Type B pancreatic cell (in vitro differentiated cells): ENCODE results near the gene SIDT1. TPM values are rescaled to one million over a fixed set of nuclear protein-coding genes. Genes with fewer than 3 reads are reported as not detected.

Experiments
- DNase-seq: peaks from one replicate; pipeline ENCODE4 v3.0.0; 2021; ENCODE audit warnings: mixed read lengths; ENCODE audit not compliant: unreplicated experiment; ENCODE audit errors: extremely low spot score
- H3K27ac Mint-ChIP-seq: 2 replicates; pipeline ENCODE4 v1.8.0; 2021; ENCODE audit warnings: mild to moderate bottlenecking, mixed read lengths
- H3K27me3 Mint-ChIP-seq: 2 replicates; pipeline ENCODE4 v1.8.0; 2021; ENCODE audit warnings: mixed read lengths
- H3K36me3 Mint-ChIP-seq: 2 replicates; pipeline ENCODE4 v1.8.0; 2021; ENCODE audit warnings: mixed read lengths
- H3K4me1 Mint-ChIP-seq: one replicate; pipeline ENCODE4 v1.8.0; 2021; ENCODE audit warnings: mixed read lengths; ENCODE audit not compliant: unreplicated experiment
- H3K4me3 Mint-ChIP-seq: 2 replicates; pipeline ENCODE4 v1.8.0; 2021; ENCODE audit warnings: mild to moderate bottlenecking, mixed read lengths
- H3K9me3 Mint-ChIP-seq: 2 replicates; pipeline ENCODE4 v1.8.0; 2021; ENCODE audit warnings: mixed read lengths
- total RNA-seq: library from RNA; stranded (reverse); gene quantifications from 2 replicates; pipeline ENCODE4 v1.2.1, GENCODE V29; 2021; ENCODE audit warnings: low replicate concordance
- TF ChIP-seq, protein P1 (sequence below): fragments of 200-600 bp; sonication (generic); conservative IDR thresholded peaks from 2 replicates; pipeline ENCODE4 v1.5.0; 2021; ENCODE audit warnings: antibody characterized with exemption, mild to moderate bottlenecking

The SIDT1 gene
- total RNA-seq, 1 donor from 2014 or later = 0.97 TPM

DNA sequence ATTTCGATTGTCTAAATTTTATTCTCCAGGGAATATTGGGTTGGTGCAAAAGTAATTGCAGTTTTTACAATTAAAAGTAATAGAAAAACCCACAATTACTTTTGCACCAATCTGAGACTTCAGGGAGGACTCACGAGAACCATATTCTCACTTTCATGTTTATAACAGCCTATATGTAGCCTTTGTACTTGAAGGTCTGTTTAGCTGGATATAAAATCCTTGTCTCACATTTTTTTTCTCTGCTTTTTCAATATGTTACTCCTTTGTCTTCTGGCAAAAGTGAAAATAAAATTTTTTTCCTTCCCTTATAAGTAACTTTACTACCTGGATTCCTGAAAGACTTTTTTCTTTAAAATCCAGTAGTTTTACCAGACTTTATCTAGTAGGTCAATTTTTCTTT is 9.2 kb downstream of the SIDT1 start:
- no peaks in the 10 kb centered on the region for H3K4me1 Mint-ChIP-seq
- no peaks in the 10 kb centered on the region for H3K9me3 Mint-ChIP-seq
- no peak overlapping the region for H3K27ac Mint-ChIP-seq

DNA sequence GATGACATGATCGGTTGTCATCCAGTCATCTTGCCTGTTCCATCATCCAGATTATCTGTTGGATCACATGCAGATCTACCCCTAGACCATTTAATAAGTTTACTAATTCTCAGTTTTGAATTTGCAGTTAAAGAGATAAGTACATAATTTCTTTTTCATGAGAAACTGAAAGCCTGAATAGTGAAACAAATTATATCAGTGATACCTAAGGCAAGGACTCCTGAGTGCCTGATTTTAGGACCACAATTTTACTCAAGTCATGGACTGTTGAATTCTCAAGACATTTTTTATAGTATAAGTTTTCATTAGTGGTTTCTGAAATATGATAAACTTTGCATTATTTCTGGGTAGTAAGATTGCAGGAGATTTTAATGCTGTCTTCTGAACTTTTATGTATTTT is 13.2 kb downstream of the SIDT1 start:
- Mint-ChIP-seq H3K27me3 (peaks cover 10% of the 10 kb centered on the region), H3K4me3 (no peak overlapping the region), H3K9me3 (peaks cover 7% of the 10 kb centered on the region), H3K27ac (no peak overlapping the region), H3K4me1 (no peaks in the 10 kb centered on the region), H3K36me3 (no peaks in the 10 kb centered on the region)
- no peak for DNase-seq
- TF ChIP-seq, protein P1, sequence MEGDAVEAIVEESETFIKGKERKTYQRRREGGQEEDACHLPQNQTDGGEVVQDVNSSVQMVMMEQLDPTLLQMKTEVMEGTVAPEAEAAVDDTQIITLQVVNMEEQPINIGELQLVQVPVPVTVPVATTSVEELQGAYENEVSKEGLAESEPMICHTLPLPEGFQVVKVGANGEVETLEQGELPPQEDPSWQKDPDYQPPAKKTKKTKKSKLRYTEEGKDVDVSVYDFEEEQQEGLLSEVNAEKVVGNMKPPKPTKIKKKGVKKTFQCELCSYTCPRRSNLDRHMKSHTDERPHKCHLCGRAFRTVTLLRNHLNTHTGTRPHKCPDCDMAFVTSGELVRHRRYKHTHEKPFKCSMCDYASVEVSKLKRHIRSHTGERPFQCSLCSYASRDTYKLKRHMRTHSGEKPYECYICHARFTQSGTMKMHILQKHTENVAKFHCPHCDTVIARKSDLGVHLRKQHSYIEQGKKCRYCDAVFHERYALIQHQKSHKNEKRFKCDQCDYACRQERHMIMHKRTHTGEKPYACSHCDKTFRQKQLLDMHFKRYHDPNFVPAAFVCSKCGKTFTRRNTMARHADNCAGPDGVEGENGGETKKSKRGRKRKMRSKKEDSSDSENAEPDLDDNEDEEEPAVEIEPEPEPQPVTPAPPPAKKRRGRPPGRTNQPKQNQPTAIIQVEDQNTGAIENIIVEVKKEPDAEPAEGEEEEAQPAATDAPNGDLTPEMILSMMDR = no peak

More for the DNA sequence above, 9.2 kb downstream of the SIDT1 start:
- DNase-seq = no peak
- H3K36me3 Mint-ChIP-seq = no peaks in the 10 kb centered on the region
- TF ChIP-seq, protein P1 = no peak
- H3K27me3 Mint-ChIP-seq = peaks cover 12% of the 10 kb centered on the region
- no peak overlapping the region for H3K4me3 Mint-ChIP-seq

DNA sequence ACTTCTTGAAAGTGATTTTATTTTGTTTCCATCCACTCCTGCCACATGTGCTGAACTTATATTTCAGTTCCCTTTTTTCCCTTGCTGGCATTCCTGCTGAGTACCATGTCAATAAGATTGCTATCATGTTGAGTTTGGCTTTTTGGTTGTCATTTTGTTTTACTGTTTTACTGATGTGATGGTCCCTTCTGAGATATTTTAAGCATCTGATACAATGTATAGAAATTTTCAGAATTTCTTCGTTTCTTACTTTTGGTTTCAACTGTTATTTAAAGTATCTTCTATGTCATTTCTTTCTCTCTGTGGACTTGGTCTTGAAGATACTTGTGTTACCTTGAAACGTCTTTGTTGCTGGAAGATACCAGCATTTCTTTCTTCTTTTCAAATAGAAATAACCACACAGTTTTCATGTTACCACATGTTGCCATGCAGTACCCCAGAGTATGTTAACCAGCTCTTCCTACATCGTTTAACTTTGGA is 14.1 kb downstream of the SIDT1 start:
- DNase-seq = no peak
- Mint-ChIP-seq H3K27ac (no peak overlapping the region), H3K36me3 (no peaks in the 10 kb centered on the region), H3K9me3 (peaks cover 7% of the 10 kb centered on the region), H3K4me3 (no peak overlapping the region), H3K4me1 (no peaks in the 10 kb centered on the region), H3K27me3 (peaks cover 13% of the 10 kb centered on the region)
- TF ChIP-seq, protein P1 = no peak

DNA sequence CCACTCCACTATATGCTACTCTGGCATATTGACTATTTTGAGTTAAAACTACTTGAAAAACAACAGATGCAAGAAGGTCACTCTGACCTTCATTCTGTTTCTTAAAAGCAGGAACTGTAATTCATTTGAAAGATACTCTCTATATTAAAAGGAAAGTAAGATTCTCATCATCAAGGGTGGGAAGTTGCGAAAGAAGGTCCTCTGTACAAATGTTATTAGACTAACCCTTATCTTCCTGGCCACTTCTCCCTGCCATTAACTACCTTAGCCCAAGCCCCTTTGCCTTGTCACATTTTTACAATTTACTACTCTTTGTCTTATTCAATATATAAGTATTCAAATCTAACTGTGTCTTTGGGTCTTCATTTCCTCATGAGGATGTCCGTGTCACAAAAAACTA is 16.1 kb downstream of the SIDT1 start:
- Mint-ChIP-seq H3K4me1 (no peaks in the 10 kb centered on the region), H3K36me3 (no peaks in the 10 kb centered on the region), H3K27ac (no peak overlapping the region), H3K9me3 (peaks cover 7% of the 10 kb centered on the region), H3K4me3 (no peak overlapping the region), H3K27me3 (peaks cover 13% of the 10 kb centered on the region)
- TF ChIP-seq, protein P1 = no peak
- DNase-seq = no peak

DNA sequence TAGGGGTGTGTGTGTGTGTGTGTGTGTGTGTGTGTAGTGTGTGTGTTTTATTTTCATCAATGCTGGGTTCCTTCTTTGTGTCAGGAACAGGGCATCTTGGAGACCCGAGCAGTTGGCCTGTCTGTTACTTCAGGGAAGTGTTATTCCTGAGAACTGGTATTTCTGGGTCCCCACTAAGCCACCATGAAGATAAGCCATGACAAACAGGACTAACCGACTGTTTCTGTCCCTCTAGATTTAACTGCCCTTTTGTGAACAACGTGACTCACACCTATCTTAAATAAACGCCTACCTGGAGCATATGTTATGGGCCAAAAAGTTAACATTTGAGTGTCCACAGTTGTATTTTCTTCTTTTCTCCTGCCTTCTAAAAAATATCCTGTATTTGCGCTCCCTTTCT is 19.5 kb downstream of the SIDT1 start:
- H3K9me3 Mint-ChIP-seq = peaks cover 7% of the 10 kb centered on the region
- H3K27ac Mint-ChIP-seq = no peak overlapping the region
- TF ChIP-seq, protein P1 = no peak
- H3K36me3 Mint-ChIP-seq = no peaks in the 10 kb centered on the region
- H3K27me3 Mint-ChIP-seq = peaks cover 13% of the 10 kb centered on the region
- no peaks in the 10 kb centered on the region for H3K4me1 Mint-ChIP-seq
- H3K4me3 Mint-ChIP-seq = no peak overlapping the region
- DNase-seq = no peak

DNA sequence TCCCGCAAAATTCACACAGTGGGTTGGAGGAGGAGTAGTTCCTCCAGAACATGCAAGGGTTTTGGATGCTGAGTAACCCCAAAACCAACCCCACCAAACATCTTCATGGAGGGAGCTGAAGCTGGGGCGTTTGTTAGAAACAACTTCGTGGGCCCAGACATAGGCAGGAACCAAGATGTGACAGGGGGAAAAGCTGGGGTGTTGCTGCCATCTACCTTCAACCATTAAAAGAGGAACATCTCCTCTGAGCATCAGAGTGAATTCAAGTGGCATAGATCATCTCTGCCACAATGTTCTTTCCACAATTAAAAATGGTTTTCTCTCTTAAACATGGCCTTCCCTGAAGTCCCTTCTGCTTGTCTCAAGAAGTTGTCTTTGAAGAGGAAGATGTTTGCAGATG is 20.5 kb downstream of the SIDT1 start:
- H3K9me3 Mint-ChIP-seq = peaks cover 7% of the 10 kb centered on the region
- no peak overlapping the region for H3K27ac Mint-ChIP-seq
- H3K36me3 Mint-ChIP-seq = no peaks in the 10 kb centered on the region
- H3K4me1 Mint-ChIP-seq = no peaks in the 10 kb centered on the region
- no peak for DNase-seq
- TF ChIP-seq, protein P1 = no peak
- H3K27me3 Mint-ChIP-seq = peaks cover 13% of the 10 kb centered on the region
- no peak overlapping the region for H3K4me3 Mint-ChIP-seq
